Measurements from ENCODE around the gene CTNND1. TPM values are rescaled to one million over a fixed set of nuclear protein-coding genes. Genes with fewer than 3 reads are reported as not detected.

The CTNND1 gene
- total RNA-seq, 4 donors from 2014 or later, result 230 to 308 (median 271) TPM

DNA sequence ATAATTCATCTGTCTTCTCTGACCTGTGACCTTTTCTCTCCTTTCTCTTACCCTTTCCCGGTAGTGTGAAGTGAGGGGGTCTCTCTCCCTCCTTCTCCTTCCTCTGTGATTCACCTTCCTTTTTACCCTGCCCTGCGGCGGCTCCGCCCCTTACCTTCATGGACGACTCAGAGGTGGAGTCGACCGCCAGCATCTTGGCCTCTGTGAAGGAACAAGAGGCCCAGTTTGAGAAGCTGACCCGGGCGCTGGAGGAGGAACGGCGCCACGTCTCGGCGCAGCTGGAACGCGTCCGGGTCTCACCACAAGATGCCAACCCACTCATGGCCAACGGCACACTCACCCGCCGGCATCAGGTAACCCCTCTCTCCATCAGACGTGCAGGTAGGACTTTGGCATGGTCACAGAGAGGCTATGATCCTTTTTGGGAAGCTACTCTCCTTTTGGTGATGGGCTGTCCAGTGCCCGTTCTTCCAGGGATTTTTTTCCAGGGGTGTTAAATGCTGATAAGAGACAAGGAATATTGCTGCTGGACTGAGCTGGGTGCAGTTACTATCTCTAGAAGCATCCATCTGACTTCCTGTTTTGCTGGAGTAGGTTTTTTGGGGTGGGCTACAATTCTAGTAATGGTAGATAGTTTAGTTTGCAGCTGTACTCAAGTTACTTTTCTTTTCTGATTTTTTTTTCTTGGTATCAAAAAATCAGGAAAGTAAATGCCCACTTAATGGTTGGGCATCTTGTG, 29.9 kb downstream of the CTNND1 start:
- DNase-seq, result no peak
- 77 to 86% methylated on average over 4 to 7 of the region's 22 CpGs for WGBS, 2 donors
- Histone ChIP-seq H3K9me3 (no peaks in the 10 kb centered on the region), H3K36me3 (peaks cover 5 to 54% (median 13%) of the 10 kb centered on the region in 3 donors), H3K4me1 (peaks cover 35 to 96% (median 60%) of the 10 kb centered on the region in 3 donors), H3K27me3 (no peaks in the 10 kb centered on the region), H3K4me3 (no peak overlapping the region), H3K27ac (peak overlapping the region; percentile 68 to 92 (median 82))
- TF ChIP-seq, protein P1, sequence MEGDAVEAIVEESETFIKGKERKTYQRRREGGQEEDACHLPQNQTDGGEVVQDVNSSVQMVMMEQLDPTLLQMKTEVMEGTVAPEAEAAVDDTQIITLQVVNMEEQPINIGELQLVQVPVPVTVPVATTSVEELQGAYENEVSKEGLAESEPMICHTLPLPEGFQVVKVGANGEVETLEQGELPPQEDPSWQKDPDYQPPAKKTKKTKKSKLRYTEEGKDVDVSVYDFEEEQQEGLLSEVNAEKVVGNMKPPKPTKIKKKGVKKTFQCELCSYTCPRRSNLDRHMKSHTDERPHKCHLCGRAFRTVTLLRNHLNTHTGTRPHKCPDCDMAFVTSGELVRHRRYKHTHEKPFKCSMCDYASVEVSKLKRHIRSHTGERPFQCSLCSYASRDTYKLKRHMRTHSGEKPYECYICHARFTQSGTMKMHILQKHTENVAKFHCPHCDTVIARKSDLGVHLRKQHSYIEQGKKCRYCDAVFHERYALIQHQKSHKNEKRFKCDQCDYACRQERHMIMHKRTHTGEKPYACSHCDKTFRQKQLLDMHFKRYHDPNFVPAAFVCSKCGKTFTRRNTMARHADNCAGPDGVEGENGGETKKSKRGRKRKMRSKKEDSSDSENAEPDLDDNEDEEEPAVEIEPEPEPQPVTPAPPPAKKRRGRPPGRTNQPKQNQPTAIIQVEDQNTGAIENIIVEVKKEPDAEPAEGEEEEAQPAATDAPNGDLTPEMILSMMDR (IDR thresholded peaks at IDR 0.05), result no peak
- no peak for TF ChIP-seq POLR2A (IDR thresholded peaks at IDR 0.05)
- intact Hi-C loops (cut with DNase I), result no loop called here

DNA sequence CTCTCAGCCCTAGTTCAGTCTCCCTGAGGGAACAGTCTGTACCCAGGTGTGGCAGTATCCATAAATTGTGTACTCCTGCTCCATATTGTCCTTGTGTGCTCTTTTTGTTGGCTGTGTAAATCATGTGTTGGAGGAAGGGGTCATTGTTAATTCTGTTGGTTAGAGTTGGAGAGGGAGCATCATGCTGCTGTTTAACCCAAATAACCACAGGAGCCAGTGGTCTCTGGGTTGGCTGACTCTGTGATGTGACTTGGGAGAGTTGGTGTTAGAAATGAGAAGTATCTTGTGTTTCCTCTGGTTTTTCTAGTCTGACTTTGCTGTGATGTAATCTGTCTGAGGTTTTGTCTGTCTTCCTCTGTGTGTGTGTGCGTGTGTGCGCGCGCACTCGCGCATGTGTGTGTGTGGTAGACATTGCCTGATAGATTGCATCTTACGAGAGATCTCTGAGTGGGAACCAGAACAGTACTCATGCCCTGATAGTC, 30.5 kb downstream of the CTNND1 start:
- H3K9me3 ChIP-seq, result no peaks in the 10 kb centered on the region
- TF ChIP-seq POLR2A (IDR thresholded peaks at IDR 0.05), result no peak
- TF ChIP-seq, protein P1 (IDR thresholded peaks at IDR 0.05), result no peak
- 73 to 75% methylated on average over 7 of the region's 7 CpGs for WGBS, 2 donors
- peak overlapping the region; percentile 68 to 92 (median 82) for H3K27ac ChIP-seq
- no peaks in the 10 kb centered on the region for H3K27me3 ChIP-seq
- DNase-seq, result peak; percentile 62
- peaks cover 9 to 60% (median 17%) of the 10 kb centered on the region in 3 donors for H3K36me3 ChIP-seq
- H3K4me3 ChIP-seq, result peak overlapping the region in 1 of 4 donors; percentile 16
- intact Hi-C loops (cut with DNase I), result no loop called here
- peaks cover 28 to 96% (median 54%) of the 10 kb centered on the region in 3 donors for H3K4me1 ChIP-seq

DNA sequence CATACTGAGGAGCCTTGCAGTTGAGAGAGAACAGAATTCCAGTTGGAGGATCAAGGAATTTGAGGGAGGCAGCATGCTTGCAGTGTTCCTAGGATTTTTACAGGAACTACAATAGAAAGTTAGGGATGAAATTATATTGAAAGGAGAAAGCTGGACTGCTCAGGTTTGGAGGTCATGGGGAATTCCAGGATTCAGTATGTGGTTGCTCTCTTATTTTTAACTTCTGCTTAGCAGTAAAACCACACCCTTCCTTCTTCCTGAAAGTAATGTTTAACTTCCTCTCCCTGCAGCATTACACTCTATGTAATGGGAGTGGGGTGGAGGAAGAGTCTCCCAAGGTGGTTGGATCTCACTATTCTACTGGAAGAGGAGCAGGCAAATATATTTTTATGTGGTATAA, 31.3 kb downstream of the CTNND1 start:
- Histone ChIP-seq H3K4me3 (peak overlapping the region in 1 of 4 donors; percentile 16), H3K27ac (peak overlapping the region; percentile 68 to 92 (median 82)), H3K36me3 (peaks cover 9 to 68% (median 17%) of the 10 kb centered on the region in 3 donors), H3K4me1 (peaks cover 24 to 96% (median 52%) of the 10 kb centered on the region in 3 donors), H3K9me3 (no peaks in the 10 kb centered on the region), H3K27me3 (no peaks in the 10 kb centered on the region)
- intact Hi-C loops (cut with DNase I), result no loop called here
- DNase-seq, result no peak
- TF ChIP-seq POLR2A (IDR thresholded peaks at IDR 0.05), result no peak
- TF ChIP-seq, protein P1 (IDR thresholded peaks at IDR 0.05), result no peak

DNA sequence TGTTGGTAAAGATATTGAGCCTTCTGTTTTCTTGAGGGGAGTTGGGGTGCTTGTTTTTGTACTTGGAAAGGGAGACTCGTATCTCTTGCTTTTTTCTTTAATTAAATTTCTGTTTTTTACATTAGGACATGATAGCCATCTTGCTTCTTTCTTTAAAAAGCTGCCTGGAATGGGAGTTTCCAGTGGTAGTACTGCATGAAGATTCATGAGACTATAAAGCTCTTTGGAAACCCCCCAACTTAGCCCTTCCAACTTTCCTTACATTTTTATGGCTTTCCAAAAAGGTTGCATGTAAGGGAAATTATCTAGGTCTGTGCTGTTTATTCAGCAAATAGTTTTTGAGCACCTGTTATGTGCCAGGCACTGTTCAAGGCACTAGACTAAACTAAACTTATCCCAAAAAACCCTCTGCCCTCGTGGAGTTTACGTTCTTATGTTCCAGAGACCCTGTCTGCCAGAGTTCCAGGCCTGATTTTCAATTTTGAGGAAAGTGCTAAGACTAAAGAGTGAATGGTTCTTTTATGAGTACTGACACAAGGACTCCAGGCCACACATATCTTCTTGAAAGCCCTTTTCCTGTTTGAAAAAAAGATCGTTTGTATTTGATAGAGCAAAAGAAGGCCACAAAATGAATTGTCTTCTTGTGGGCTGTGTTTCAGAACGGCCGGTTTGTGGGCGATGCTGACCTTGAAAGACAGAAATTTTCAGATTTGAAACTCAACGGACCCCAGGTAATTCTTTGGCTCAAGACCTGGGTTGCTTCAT, 31.9 kb downstream of the CTNND1 start:
- peak overlapping the region; percentile 68 to 92 (median 82) for H3K27ac ChIP-seq
- no peak for TF ChIP-seq POLR2A (IDR thresholded peaks at IDR 0.05)
- TF ChIP-seq, protein P1 (IDR thresholded peaks at IDR 0.05), result no peak
- no peak for DNase-seq
- WGBS, 2 donors, result 66 to 71% methylated on average over 8 of the region's 8 CpGs
- H3K4me1 ChIP-seq, result peaks cover 21 to 96% (median 54%) of the 10 kb centered on the region in 3 donors
- intact Hi-C loops (cut with DNase I), result no loop called here
- H3K27me3 ChIP-seq, result no peaks in the 10 kb centered on the region
- no peak overlapping the region for H3K4me3 ChIP-seq
- no peaks in the 10 kb centered on the region for H3K9me3 ChIP-seq
- H3K36me3 ChIP-seq, result peaks cover 9 to 74% (median 17%) of the 10 kb centered on the region in 3 donors
